NCI-H128 (cell line): ENCODE results near the gene LEP.
"Not testable (repeated sequence)": the region's sequence is repeated elsewhere in the genome, so short reads cannot be mapped to it uniquely, and the experiment has no call there.

Experiments
- DNase-seq: peaks from one replicate; lab custom pipeline; 2025; ENCODE audit not compliant: unreplicated experiment; lab: John Stamatoyannopoulos, UW

The LEP gene

DNA sequence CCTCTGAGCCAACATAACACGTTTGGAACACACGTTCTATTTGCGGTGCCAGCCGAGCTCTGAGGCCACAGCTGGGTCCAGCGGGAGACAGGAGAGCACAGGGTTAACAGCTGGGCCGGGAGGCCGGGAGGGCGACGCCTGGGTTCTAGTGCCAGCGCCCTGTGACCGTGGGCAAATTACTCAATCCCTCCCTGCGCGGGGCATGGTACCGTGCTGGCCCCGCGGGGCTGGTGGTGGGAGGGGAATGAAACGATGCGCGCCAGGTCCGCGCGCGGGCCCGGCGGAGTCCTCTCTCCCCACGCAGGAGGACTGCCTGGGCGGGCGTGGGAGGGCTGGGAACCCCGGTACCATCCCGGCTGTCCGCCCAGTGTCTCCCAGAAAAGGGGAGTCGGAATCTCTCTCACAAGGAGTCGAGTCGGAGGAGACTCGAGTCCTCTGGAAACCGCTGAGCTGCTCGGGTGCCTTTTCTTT, 30.4 kb downstream of the LEP start:
- DNase-seq = no peak

DNA sequence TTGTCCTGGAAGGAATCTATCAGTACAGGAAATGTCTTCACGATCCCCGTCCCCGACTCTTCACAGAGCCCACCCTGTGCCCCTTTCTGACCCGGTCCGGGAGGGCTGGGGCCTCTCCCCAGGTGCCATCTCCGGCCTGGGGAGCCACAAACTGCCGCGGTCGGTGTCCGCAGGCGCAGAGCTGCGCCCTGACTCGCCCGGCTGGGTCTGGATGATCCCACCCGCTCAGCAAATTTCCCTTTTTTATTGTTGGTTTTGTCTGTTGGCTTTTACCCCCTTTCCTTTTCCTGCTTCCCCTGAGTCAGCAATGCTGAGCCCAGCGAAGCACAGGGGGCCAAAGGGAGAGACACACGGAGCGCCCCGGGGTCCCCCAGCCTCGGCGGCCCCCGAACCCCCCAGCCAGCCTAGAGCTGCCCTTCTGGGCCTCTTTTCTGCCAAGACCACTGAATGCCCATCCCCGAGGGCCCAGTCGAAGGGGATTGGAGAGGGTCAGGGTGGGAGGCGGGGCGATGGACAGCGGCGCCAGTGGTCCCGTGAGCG, 30.9 kb downstream of the LEP start:
- no peak for DNase-seq

DNA sequence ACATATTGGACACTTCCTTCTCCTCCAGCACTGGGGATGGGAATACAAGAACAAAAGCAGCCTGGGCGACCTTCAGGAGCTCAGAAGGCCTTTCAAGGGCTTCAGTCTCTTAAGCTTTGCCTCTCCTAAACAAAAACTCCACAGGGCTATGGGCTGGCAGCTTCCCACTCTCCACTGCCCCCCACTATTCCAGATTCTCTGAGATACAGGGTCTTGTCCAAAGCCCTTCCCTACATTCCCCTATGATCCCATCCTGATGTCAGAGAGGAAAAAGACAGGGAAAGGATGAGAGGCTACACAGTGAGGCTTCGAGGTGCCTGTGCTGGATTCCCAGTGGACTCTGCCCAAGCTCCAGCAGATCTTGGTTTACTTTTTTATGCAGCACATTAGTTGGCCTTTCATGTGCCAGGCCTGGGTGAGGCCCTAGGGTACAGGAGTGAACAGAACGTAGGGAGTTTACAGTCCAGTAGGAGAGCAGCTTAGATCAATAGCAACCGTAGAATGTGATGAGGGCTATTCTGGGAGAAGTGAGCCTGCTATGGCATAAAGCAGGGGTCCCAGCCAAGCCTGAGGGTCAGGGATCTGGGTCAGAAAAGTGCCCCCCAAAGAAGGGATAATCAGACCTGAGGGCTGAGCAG, 33.3 kb downstream of the LEP start:
- DNase-seq = no peak

DNA sequence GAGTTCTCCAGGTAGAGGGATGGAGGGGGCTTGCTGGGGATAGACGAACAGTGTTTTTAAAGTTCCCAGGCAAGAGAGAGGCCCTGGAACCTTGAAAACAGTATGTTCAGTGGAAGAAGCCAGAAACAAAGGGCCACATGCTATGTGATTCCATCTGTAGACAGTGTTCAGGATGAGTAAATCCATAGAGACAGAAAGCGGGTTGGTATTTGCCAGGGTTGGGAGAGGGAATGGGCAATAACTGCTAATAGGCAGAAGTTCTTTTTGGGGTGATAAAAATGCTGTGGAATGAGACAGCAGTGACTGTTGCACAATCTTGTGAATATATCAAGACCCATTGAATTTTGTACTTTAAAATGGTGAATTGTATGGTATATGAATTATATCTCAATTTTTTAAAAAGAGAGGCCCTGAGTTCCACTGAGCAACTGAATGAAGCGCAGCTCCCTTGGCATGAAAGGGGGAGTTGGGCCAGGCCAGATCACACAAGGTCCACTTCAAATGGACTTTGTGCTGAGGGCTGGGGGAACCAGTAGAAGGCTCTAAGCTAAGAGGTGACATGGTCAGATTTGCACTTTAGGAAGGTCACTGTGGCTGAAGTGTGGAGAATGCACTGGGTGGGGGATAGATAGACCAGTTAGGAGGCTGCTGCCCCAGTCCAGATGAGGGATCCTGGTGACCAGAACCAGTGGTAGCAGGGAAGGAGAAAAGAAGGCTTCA, 34.0 kb downstream of the LEP start:
- DNase-seq = no peak

GRCh38 chr7:128275681-128276080, 34.6 kb downstream of the LEP start:
- DNase-seq = no peak

GRCh38 chr7:128278366-128278765, 37.3 kb downstream of the LEP start:
- no peak for DNase-seq

- DNase-seq = no peak
Measured at GRCh38 chr7:128279124-128279713, 38.1 kb downstream of the LEP start.

DNA sequence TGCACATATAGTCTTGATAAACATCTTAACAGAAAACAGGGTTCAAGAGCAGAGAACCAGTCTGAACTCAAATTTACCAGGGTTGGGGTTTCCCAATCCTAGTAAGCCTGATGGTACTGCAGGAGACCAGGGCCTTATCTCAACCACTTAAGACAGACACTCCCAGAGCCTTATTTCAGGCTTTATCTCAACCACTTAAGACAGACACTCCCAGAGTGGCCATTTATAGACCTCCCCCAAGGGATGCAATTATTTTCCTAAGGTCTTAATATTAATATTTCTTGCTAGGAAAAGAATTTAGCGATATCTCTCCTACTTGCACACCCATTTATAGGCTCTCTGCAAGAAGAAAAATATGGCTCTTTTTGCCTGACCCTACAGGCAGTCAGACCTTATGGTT, 39.4 kb downstream of the LEP start:
- DNase-seq = not testable (repeated sequence)

- DNase-seq = no peak
Measured at GRCh38 chr7:128281605-128282380, 40.7 kb downstream of the LEP start.

DNA sequence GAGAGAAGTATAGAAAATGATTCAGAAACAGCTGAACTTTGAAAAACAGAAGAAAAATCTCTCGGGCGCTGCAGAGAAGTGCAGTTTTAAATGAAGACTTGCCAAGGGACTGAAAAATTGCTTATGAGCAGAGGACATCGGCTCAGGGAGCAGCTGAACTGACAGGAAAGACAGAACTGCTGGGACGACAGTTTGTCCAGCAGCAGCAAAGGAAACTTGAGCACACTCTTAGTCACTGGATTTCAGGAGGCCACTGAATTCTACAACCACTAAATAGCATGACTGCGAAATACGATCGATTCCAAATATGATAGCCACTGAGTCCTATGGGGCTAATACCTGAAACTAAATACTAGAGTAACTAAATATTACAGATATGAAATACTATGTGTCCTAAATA, 43.0 kb downstream of the LEP start:
- DNase-seq = no peak

- no peak for DNase-seq
Measured at GRCh38 chr7:128287556-128287955, 46.5 kb downstream of the LEP start.

DNA sequence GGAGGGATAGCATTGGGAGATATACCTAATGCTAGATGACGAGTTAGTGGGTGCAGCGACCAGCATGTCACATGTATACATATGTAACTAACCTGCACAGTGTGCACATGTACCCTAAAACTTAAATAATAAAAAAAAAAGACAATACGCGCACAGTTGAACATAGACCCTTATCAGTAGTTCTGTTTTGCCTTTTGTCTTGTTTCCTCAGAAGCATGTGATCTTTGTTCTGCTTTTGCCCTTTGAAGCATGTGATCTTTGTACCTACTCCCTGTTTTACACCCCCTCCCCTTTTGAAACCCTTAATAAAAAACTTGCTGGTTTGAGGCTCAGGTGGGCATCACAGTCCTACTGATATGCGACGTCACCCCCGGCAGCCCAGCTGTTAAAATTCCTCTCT, 56.9 kb downstream of the LEP start:
- not testable (repeated sequence) for DNase-seq

DNA sequence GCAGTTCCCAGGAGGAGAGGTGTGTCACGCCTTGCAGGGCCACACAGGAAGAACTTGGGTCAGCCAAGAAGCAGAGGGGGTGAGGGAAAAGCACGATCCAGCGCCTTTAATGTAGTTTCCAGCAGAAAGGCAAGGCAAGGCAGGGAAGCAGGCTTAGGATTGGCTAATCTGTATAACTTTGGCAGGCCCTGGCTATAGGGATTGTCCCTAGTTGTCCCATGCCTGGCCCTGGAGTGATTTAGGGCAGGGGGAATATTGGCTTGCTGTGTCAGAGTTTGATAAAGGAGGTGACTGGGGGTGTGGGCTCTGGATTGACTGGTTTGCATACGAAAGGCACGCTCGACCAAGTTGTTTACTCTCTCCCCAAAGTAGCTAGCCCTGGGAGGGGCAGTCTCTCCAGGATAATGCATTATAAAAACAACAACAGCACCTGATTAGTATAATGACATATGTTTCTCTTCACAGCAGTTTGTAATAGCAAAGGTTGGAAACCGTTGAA, 58.1 kb downstream of the LEP start:
- DNase-seq = no peak

DNA sequence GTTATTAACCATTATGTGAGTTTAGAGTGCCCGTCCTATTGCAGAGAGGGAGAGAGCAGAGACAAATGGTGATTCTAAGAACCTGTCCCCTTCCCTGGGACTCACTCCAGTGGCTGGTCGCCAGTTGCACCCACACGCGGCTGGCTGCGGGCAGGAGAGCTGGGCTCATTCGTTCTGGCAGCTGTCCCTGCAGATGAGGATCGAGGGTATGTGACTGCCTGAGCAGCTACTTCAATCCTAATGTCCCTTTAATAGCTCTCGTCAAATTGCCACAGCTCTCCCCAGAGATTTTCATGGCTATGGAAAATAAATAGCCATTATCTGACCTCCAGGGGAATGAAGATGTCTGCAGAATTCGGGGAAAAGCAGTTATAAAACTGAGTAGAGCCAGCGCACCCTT, 61.1 kb downstream of the LEP start:
- DNase-seq = no peak

GRCh38 chr7:128303133-128303532, 62.1 kb downstream of the LEP start:
- DNase-seq = no peak

GRCh38 chr7:128303643-128304042, 62.6 kb downstream of the LEP start:
- DNase-seq = no peak

DNA sequence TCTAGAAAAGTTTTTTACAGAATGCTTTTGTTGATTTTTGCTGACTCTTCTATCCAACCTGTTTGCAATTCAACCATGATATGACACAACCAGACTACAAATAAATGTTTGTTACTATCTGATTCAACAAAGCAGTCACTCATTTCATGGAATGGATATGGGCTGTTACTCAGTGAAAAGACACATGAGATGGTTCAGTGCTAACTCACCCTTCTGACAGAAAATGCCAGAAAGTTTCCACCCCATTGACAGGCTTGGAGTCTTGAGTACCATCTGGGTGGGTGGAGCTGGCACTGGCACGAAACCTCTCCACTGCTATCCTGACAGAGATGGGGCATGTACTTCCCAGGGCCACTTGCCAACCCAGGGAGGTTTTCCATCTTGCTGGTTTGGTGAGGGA, 63.1 kb downstream of the LEP start:
- no peak for DNase-seq

DNA sequence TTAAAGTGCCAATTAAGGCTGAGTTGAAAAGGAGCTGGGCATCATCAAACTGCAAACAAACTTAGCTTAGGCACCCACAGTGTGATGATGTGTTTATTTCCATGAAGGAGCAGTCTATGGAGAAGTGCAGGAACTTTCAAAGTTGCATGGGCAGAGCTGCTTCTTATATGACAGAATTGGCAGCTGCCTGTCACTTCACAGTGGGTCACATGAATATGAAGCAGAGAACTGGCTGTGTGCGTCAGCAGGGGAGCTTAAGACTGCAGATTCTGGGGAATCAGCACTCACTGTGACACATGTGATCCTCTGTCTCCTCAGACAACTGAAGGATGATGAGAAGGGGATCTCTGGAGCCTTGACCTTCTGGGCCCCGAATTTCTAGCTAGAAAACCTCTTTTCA, 66.0 kb downstream of the LEP start:
- DNase-seq = no peak
